MCF 10A (cell line): ENCODE data around the gene CCDC97. TPM values are rescaled to one million over a fixed set of nuclear protein-coding genes. Genes with fewer than 3 reads are reported as not detected.
"Not testable (repeated sequence)": the region's sequence is repeated elsewhere in the genome, so short reads cannot be mapped to it uniquely, and the experiment has no call there.

Experiments used
- BruUV-seq: library from RNA; stranded (reverse); fragments of 400-500 nt; replicated peaks from 2 replicates; lab custom pipeline; 2021; lab: Mats Ljungman, UMichigan
- CTCF ChIA-PET: fragments of 300-600 bp; sonication (Branson Sonifier 250); formaldehyde crosslinking; extraction: SDS; loops from one replicate; lab custom pipeline; 2021; ENCODE audit warnings: antibody characterized with exemption, inconsistent platforms; lab: Yijun Ruan, JAX
- POLR2A ChIA-PET: fragments of 300-600, 350-650 bp; sonication (Branson Sonifier 250); formaldehyde crosslinking; extraction: SDS; loops from one replicate; lab custom pipeline; 2020; ENCODE audit warnings: antibody characterized with exemption, inconsistent platforms; lab: Yijun Ruan, JAX
- DNase-seq: peaks from one replicate; pipeline ENCODE4 v3.0.0-alpha.2; 2018; ENCODE audit not compliant: unreplicated experiment
- H3K27ac Mint-ChIP-seq: one replicate; pipeline ENCODE4 v1.8.0; 2022; ENCODE audit warnings: mild to moderate bottlenecking, low read depth, mixed read lengths; ENCODE audit not compliant: unreplicated experiment
- H3K27me3 Mint-ChIP-seq: one replicate; pipeline ENCODE4 v1.8.0; 2022; ENCODE audit warnings: mixed read lengths; ENCODE audit not compliant: insufficient read depth, unreplicated experiment
- H3K36me3 Mint-ChIP-seq: one replicate; pipeline ENCODE4 v1.8.0; 2022; ENCODE audit warnings: mild to moderate bottlenecking, moderate library complexity, mixed read lengths; ENCODE audit not compliant: insufficient read depth, unreplicated experiment
- H3K4me1 Mint-ChIP-seq: one replicate; pipeline ENCODE4 v1.8.0; 2022; ENCODE audit warnings: mixed read lengths; ENCODE audit not compliant: insufficient read depth, unreplicated experiment
- H3K4me3 Mint-ChIP-seq: one replicate; pipeline ENCODE4 v1.8.0; 2022; ENCODE audit warnings: mild to moderate bottlenecking, moderate library complexity, mixed read lengths; ENCODE audit not compliant: unreplicated experiment
- H3K9me3 Mint-ChIP-seq: one replicate; pipeline ENCODE4 v1.8.0; 2022; ENCODE audit warnings: mixed read lengths; ENCODE audit not compliant: unreplicated experiment
- CTCF ChIP-seq: fragments of 200-600 bp; IDR thresholded peaks from one replicate; pipeline ENCODE4 v1.8.0; 2022; ENCODE audit warnings: antibody characterized with exemption, mild to moderate bottlenecking; ENCODE audit not compliant: unreplicated experiment
- intact Hi-C: fragments of 100-400 bp; cut with micrococcal nuclease; formaldehyde crosslinking; loops from 2 replicates; pipeline ENCODE4 v1.14.1; 2022
- total RNA-seq: library from RNA; stranded (reverse); gene quantifications from 2 replicates; pipeline ENCODE4 v1.2.3, GENCODE V29; 2022

Gene CCDC97
- total RNA-seq, 1 experiment from 2014 or later = 25.0 TPM

GRCh38 chr19:41276231-41276630, 33.7 kb upstream of the CCDC97 start:
- intact Hi-C loops = no loop called here
- CTCF ChIA-PET = no interaction called here
- H3K4me3 Mint-ChIP-seq = no peak overlapping the region
- no peak overlapping the region for H3K27ac Mint-ChIP-seq
- no peaks in the 10 kb centered on the region for H3K4me1 Mint-ChIP-seq
- DNase-seq = peak; percentile 17
- peaks cover 95% of the 10 kb centered on the region for H3K36me3 Mint-ChIP-seq
- H3K27me3 Mint-ChIP-seq = no peaks in the 10 kb centered on the region
- BruUV-seq = no TSS peak
- no peak for TF ChIP-seq CTCF
- POLR2A ChIA-PET = interaction anchor here (0.6 to 1.2 kb wide), 2 partner anchors 11 to 12 kb away, joined by 3 read pairs; partner anchors contain the start of gene HNRNPUL1
- no peaks in the 10 kb centered on the region for H3K9me3 Mint-ChIP-seq

GRCh38 chr19:41278478-41278877, 31.5 kb upstream of the CCDC97 start:
- no peak overlapping the region for H3K27ac Mint-ChIP-seq
- H3K4me1 Mint-ChIP-seq = no peaks in the 10 kb centered on the region
- intact Hi-C loops = no loop called here
- ChIA-PET CTCF (no interaction called here), POLR2A (interaction anchor here (1.0 kb wide), 1 partner anchor 30 kb away, joined by 3 read pairs; no protein-coding TSS in a partner anchor)
- H3K9me3 Mint-ChIP-seq = no peaks in the 10 kb centered on the region
- H3K4me3 Mint-ChIP-seq = no peak overlapping the region
- no peaks in the 10 kb centered on the region for H3K27me3 Mint-ChIP-seq
- no TSS peak for BruUV-seq
- peaks cover 95% of the 10 kb centered on the region for H3K36me3 Mint-ChIP-seq
- no peak for DNase-seq
- TF ChIP-seq CTCF = no peak

- Mint-ChIP-seq H3K36me3 (peaks cover 97% of the 10 kb centered on the region), H3K4me1 (no peaks in the 10 kb centered on the region), H3K27ac (no peak overlapping the region), H3K9me3 (no peaks in the 10 kb centered on the region), H3K27me3 (no peaks in the 10 kb centered on the region), H3K4me3 (no peak overlapping the region)
- no peak for DNase-seq
- no TSS peak for BruUV-seq
- intact Hi-C loops = no loop called here
- no peak for TF ChIP-seq CTCF
- ChIA-PET CTCF (interaction anchor here (0.6 kb wide), 1 partner anchor 122 kb away, joined by 3 read pairs; no protein-coding TSS in a partner anchor), POLR2A (interaction anchor here (0.7 kb wide), 1 partner anchor 24 kb away, joined by 4 read pairs; the partner anchor contains the start of gene HNRNPUL1)
These were observed 21.1 kb upstream of the CCDC97 start for GRCh38 chr19:41288673-41289530.

- ChIA-PET POLR2A (interaction anchor here (1.1 kb wide), 1 partner anchor 64 kb away, joined by 4 read pairs; no protein-coding TSS in a partner anchor), CTCF (interaction anchor here (0.6 kb wide), 1 partner anchor 121 kb away, joined by 3 read pairs; no protein-coding TSS in a partner anchor)
- peaks cover 97% of the 10 kb centered on the region for H3K36me3 Mint-ChIP-seq
- DNase-seq, H3K4me3 Mint-ChIP-seq, H3K27me3 Mint-ChIP-seq, H3K9me3 Mint-ChIP-seq, BruUV-seq, H3K4me1 Mint-ChIP-seq, H3K27ac Mint-ChIP-seq, intact Hi-C loops: not testable (repeated sequence)
These were observed 20.2 kb upstream of the CCDC97 start for GRCh38 chr19:41289814-41290213.
